ENCODE results near the gene UPK1A.

GRCh38 chr19:35618857-35619256 lies 47.5 kb upstream of the UPK1A start:
- TF ChIP-seq SUZ12 (IDR thresholded peaks at IDR 0.05; ENCODE audit: extremely low read depth, insufficient read depth, insufficient read length) (no peak), ZNF274 (IDR thresholded peaks at IDR 0.05; ENCODE audit: low read depth, low read length) (no peak)

All from NT2/D1 (cell line).